B cell (primary cell): Measurements from ENCODE around the gene KCNF1. TPM values are rescaled to one million over a fixed set of nuclear protein-coding genes. Genes with fewer than 3 reads are reported as not detected.

Source experiments
- ATAC-seq: fragments of 200-7000 bp; cut with Tn5 transposase; one replicate; pipeline ENCODE4 v1.10.0; 2021; ENCODE audit warnings: low read depth, mild to moderate bottlenecking, moderate number of reproducible peaks, moderate library complexity
- CTCF ChIA-PET: fragments of 350-600 bp; sonication (Branson Sonifier 250); formaldehyde crosslinking; loops from one replicate; lab custom pipeline; 2021; ENCODE audit warnings: antibody characterized with exemption, inconsistent platforms; lab: Charles Lee
- POLR2A ChIA-PET: fragments of 350-600 bp; sonication (Branson Sonifier 250); formaldehyde crosslinking; loops from one replicate; lab custom pipeline; 2021; ENCODE audit warnings: antibody characterized with exemption; lab: Charles Lee
- DNase-seq: peaks from one replicate; pipeline ENCODE4 v3.0.0; 2013
- H2AFZ ChIP-seq: 2 replicates; pipeline ENCODE4 v1.6.1; 2012; ENCODE audit warnings: mild to moderate bottlenecking, low read depth, low read length; ENCODE audit not compliant: insufficient read depth, poor library complexity, severe bottlenecking
- H3K27ac ChIP-seq, 2 donors: 1 replicate in 1 of 2; 2 replicates in 1 of 2; pipeline ENCODE4 v1.5.1; 2012 to 2013; ENCODE audit warnings: low read length in 2 of 2, mild to moderate bottlenecking in 2 of 2, moderate library complexity in 1 of 2
- H3K27me3 ChIP-seq, 4 experiments: fragments of 200-600 bp in 1 of 4; sonication (generic) in 1 of 4; replicated peaks in 1 of 4; 1 replicate in 2 of 4; 2 replicates in 2 of 4; pipeline versions ENCODE4 v1.6.1 to v1.7.0; 2013 to 2016; ENCODE audit warnings: low read length in 3 of 4, mild to moderate bottlenecking in 2 of 4, mixed read lengths in 1 of 4, moderate library complexity in 1 of 4; ENCODE audit not compliant: insufficient read depth in 4 of 4, control insufficient read depth in 3 of 4; ENCODE audit errors: control extremely low read depth in 1 of 4
- H3K36me3 ChIP-seq, 2 experiments: replicated peaks in 1 of 2; 1 replicate in 1 of 2; 2 replicates in 1 of 2; pipeline versions ENCODE4 v1.6.1 to v1.7.1; 2013; ENCODE audit warnings: low read length in 1 of 2; ENCODE audit not compliant: insufficient read depth in 2 of 2, control insufficient read depth in 1 of 2; ENCODE audit errors: control extremely low read depth in 1 of 2, extremely low read depth in 1 of 2
- H3K4me1 ChIP-seq, 2 donors: fragments of 200-600 bp in 1 of 2; sonication (generic) in 1 of 2; 1 replicate in 1 of 2; 2 replicates in 1 of 2; pipeline versions ENCODE4 v1.5.1 to v1.6.1; 2013 to 2017; ENCODE audit warnings: low read length in 2 of 2; ENCODE audit not compliant: control insufficient read depth in 2 of 2, insufficient read depth in 2 of 2
- H3K4me2 ChIP-seq: replicated peaks from 2 replicates; pipeline ENCODE3; 2012; ENCODE audit warnings: mild to moderate bottlenecking, low read depth, low read length; ENCODE audit not compliant: poor library complexity, severe bottlenecking
- H3K4me3 ChIP-seq, 5 experiments: fragments of 200-600 bp in 1 of 5; sonication (generic) in 1 of 5; 1 replicate in 3 of 5; 2 replicates in 2 of 5; pipeline versions ENCODE4 v1.5.1 to v1.7.0; 2011 to 2016; ENCODE audit warnings: low read length in 4 of 5, mild to moderate bottlenecking in 4 of 5, low read depth in 2 of 5, control low read depth in 1 of 5, moderate library complexity in 1 of 5; ENCODE audit not compliant: insufficient read depth in 1 of 5; ENCODE audit errors: control extremely low read depth in 1 of 5, extremely low read depth in 1 of 5
- H3K79me2 ChIP-seq: fragments of 200-600 bp; sonication (generic); one replicate; pipeline ENCODE4 v1.6.0; 2016; ENCODE audit warnings: low read length; ENCODE audit not compliant: control insufficient read depth, insufficient read depth
- H3K9ac ChIP-seq: fragments of 200-600 bp; sonication (generic); 2 replicates; pipeline ENCODE4 v1.6.1; 2017; ENCODE audit warnings: mild to moderate bottlenecking, low read length, moderate library complexity
- H3K9me3 ChIP-seq, 3 donors: one replicate each; pipeline versions ENCODE4 v1.6.1 to v1.7.1; 2013; ENCODE audit warnings: low read length in 2 of 3; ENCODE audit not compliant: control insufficient read depth in 2 of 3, insufficient read depth in 1 of 3; ENCODE audit errors: control extremely low read depth in 1 of 3
- H4K20me1 ChIP-seq: 2 replicates; pipeline ENCODE4 v1.6.0; 2012; ENCODE audit warnings: mild to moderate bottlenecking, low read length; ENCODE audit not compliant: insufficient read depth, control insufficient read depth, poor library complexity, severe bottlenecking
- H3K27ac Mint-ChIP-seq: one replicate; pipeline ENCODE4 v1.8.0; 2021; ENCODE audit warnings: mixed read lengths
- H3K27me3 Mint-ChIP-seq: one replicate; pipeline ENCODE4 v1.8.0; 2021; ENCODE audit warnings: mixed read lengths
- H3K4me1 Mint-ChIP-seq: one replicate; pipeline ENCODE4 v1.8.0; 2021; ENCODE audit warnings: mixed read lengths
- H3K4me3 Mint-ChIP-seq: one replicate; pipeline ENCODE4 v1.8.0; 2021; ENCODE audit warnings: mixed read lengths
- H3K9me3 Mint-ChIP-seq: one replicate; pipeline ENCODE4 v1.8.0; 2022; ENCODE audit warnings: mixed read lengths; ENCODE audit not compliant: insufficient read depth
- CTCF ChIP-seq: fragments of 200-600 bp; IDR thresholded peaks from one replicate; pipeline ENCODE4 v1.8.0; 2022; ENCODE audit warnings: antibody characterized with exemption, mild to moderate bottlenecking
- EZH2 ChIP-seq: IDR thresholded peaks from 2 replicates; pipeline ENCODE4 v1.6.1; 2012; ENCODE audit warnings: borderline replicate concordance, low read depth, mild to moderate bottlenecking, moderate library complexity, low read length; ENCODE audit not compliant: insufficient read depth, poor library complexity, severe bottlenecking
- WGBS: methylation state at CpG from one replicate; pipeline ENCODE4 v1.1.5; 2013; ENCODE audit warnings: missing lambda C conversion rate; ENCODE audit not compliant: insufficient coverage; 5-methylcytosine and 5-hydroxymethylcytosine counted together
- intact Hi-C: fragments of 100-400 bp; cut with micrococcal nuclease; formaldehyde crosslinking; loops from one replicate; pipeline ENCODE4 v1.10.0; 2022
- polyA plus RNA-seq: library from polyadenylated mRNA; depleted of rRNA; stranded (reverse); fragments of >200 nt; gene quantifications from 2 replicates; pipeline ENCODE4 v1.2.3, GENCODE V29; 2012
- total RNA-seq, 2 donors: library from RNA; stranded (reverse); fragments of 120-200 nt in 1 of 2; gene quantifications; 1 replicate in 1 of 2; 2 replicates in 1 of 2; pipeline versions ENCODE4 v1.2.3 to v1.2.4, GENCODE V29; 2013 to 2022

Gene KCNF1
- total and polyA plus RNA-seq, 2 donors (not counting 1 experiment from before 2014, with no cell fraction given): not detected

- Mint-ChIP-seq H3K27ac (no peak overlapping the region), H3K4me1 (peaks cover 7% of the 10 kb centered on the region), H3K9me3 (no peaks in the 10 kb centered on the region), H3K27me3 (peaks cover 41% of the 10 kb centered on the region), H3K4me3 (no peak overlapping the region)
- intact Hi-C loops: no loop called here
- Histone ChIP-seq H3K27me3 (peaks cover 0 to 30% (median 3%) of the 10 kb centered on the region in 4 experiments), H3K9ac (no peak overlapping the region), H3K36me3 (no peaks in the 10 kb centered on the region), H2AFZ (no peak overlapping the region), H3K9me3 (peaks cover 0 to 11% (median 0%) of the 10 kb centered on the region in 3 donors), H3K4me3 (no peak overlapping the region), H3K27ac (no peak overlapping the region), H4K20me1 (no peaks in the 10 kb centered on the region), H3K4me1 (no peaks in the 10 kb centered on the region), H3K79me2 (no peaks in the 10 kb centered on the region), H3K4me2 (no peak overlapping the region)
- DNase-seq: no peak
- ATAC-seq: no peak
- TF ChIP-seq EZH2 (no peak), CTCF (no peak)
- 75% methylated on average over 2 of the region's 3 CpGs for WGBS
- CTCF ChIA-PET: no interaction called here
- POLR2A ChIA-PET: no interaction called here
Observed at GRCh38 chr2:10909996-10910341, 1.8 kb upstream of the KCNF1 start.

GRCh38 chr2:10910625-10911024 lies 1.1 kb upstream of the KCNF1 start:
- no peak overlapping the region for H3K4me2 ChIP-seq
- CTCF ChIA-PET: no interaction called here
- Mint-ChIP-seq H3K27ac (no peak overlapping the region), H3K4me3 (no peak overlapping the region), H3K4me1 (peaks cover 7% of the 10 kb centered on the region), H3K27me3 (peaks cover 47% of the 10 kb centered on the region), H3K9me3 (no peaks in the 10 kb centered on the region)
- no peak overlapping the region for H2AFZ ChIP-seq
- intact Hi-C loops: no loop called here
- no peak overlapping the region for H3K4me3 ChIP-seq
- no peaks in the 10 kb centered on the region for H4K20me1 ChIP-seq
- H3K9ac ChIP-seq: no peak overlapping the region
- no peak for TF ChIP-seq CTCF
- TF ChIP-seq EZH2: no peak
- DNase-seq (no peak), ATAC-seq (no peak)
- 91% methylated on average over 8 of the region's 11 CpGs for WGBS
- POLR2A ChIA-PET: no interaction called here
- no peaks in the 10 kb centered on the region for H3K79me2 ChIP-seq
- no peaks in the 10 kb centered on the region for H3K4me1 ChIP-seq
- peaks cover 0 to 30% (median 3%) of the 10 kb centered on the region in 4 experiments for H3K27me3 ChIP-seq
- no peak overlapping the region for H3K27ac ChIP-seq
- H3K9me3 ChIP-seq: peaks cover 0 to 7% (median 0%) of the 10 kb centered on the region in 3 donors
- no peaks in the 10 kb centered on the region for H3K36me3 ChIP-seq
